Measurements from ENCODE around the gene PML. TPM values are rescaled to one million over a fixed set of nuclear protein-coding genes. Genes with fewer than 3 reads are reported as not detected.
A peak's percentile ranks its signal among the peaks of the same experiment; 100 is the strongest.

PML gene
- total and polyA plus RNA-seq, 4 donors: 8.2 to 15.2 (median 10.8) TPM

- no peak overlapping the region for H3K9ac ChIP-seq (ENCODE audit: low read depth in 1 of 2, low read length in 2 of 2)
- H3K36me3 ChIP-seq (ENCODE audit: control insufficient read depth in 4 of 4, insufficient read depth in 3 of 4, low read depth in 1 of 4, low read length in 3 of 4): peaks cover 0 to 38% (median 13%) of the 10 kb centered on the region in 4 donors
- DNase-seq (ENCODE audit: low spot score): peak; percentile 46
- WGBS: 82% methylated on average over 21 of the region's 21 CpGs
- no peak overlapping the region for H3K4me3 ChIP-seq (ENCODE audit: low read depth in 1 of 3, low read length in 3 of 3)
- no peak for TF ChIP-seq SP1 (IDR thresholded peaks at IDR 0.05)
- no peak for TF ChIP-seq HNF4G (IDR thresholded peaks at IDR 0.05)
- TF ChIP-seq NR2F2 (IDR thresholded peaks at IDR 0.05): no peak
- peak; percentile 72 to 86 for TF ChIP-seq RAD21 (IDR thresholded peaks at IDR 0.05)
- TF ChIP-seq FOXA1 (IDR thresholded peaks at IDR 0.05): no peak
- no peak for TF ChIP-seq REST (IDR thresholded peaks at IDR 0.05)
- no peak for TF ChIP-seq JUND (IDR thresholded peaks at IDR 0.05)
- TF ChIP-seq ATF3 (IDR thresholded peaks at IDR 0.05): no peak
- no peak for TF ChIP-seq FOXA2 (IDR thresholded peaks at IDR 0.05)
- TF ChIP-seq EGR1 (IDR thresholded peaks at IDR 0.05; ENCODE audit: low read depth in 2 of 2): no peak
- peak; percentile 56 for TF ChIP-seq CTCF (IDR thresholded peaks at IDR 0.05; ENCODE audit: low read depth, low read length, missing input control)
- no peaks in the 10 kb centered on the region for H3K4me1 ChIP-seq (ENCODE audit: control insufficient read depth in 4 of 4, insufficient read depth in 4 of 4, low read length in 3 of 4)
- H3K27ac ChIP-seq (ENCODE audit: low read depth in 1 of 2, low read length in 2 of 2): no peak overlapping the region
- H3K9me3 ChIP-seq (ENCODE audit: control insufficient read depth in 4 of 4, low read length in 3 of 4): no peaks in the 10 kb centered on the region
- no peaks in the 10 kb centered on the region for H3K27me3 ChIP-seq (ENCODE audit: control insufficient read depth in 4 of 4, insufficient read depth in 4 of 4, low read length in 3 of 4)
Observed at GRCh38 chr15:74036271-74037170, 42.0 kb downstream of the PML start.

- no peaks in the 10 kb centered on the region for H3K4me1 ChIP-seq (ENCODE audit: control insufficient read depth in 4 of 4, insufficient read depth in 4 of 4, low read length in 3 of 4)
- H3K27ac ChIP-seq (ENCODE audit: low read depth in 1 of 2, low read length in 2 of 2): no peak overlapping the region
- TF ChIP-seq ATF3 (IDR thresholded peaks at IDR 0.05) (no peak), RXRA (IDR thresholded peaks at IDR 0.05) (no peak), YY1 (IDR thresholded peaks at IDR 0.05) (no peak), SP1 (IDR thresholded peaks at IDR 0.05) (no peak), EGR1 (IDR thresholded peaks at IDR 0.05; ENCODE audit: low read depth in 2 of 2) (no peak), JUND (IDR thresholded peaks at IDR 0.05) (no peak), CTCF (IDR thresholded peaks at IDR 0.05; ENCODE audit: low read depth, low read length, missing input control) (no peak), HNF4G (IDR thresholded peaks at IDR 0.05) (no peak), TAF1 (conservative IDR thresholded peaks at IDR 0.05) (no peak), ZBTB33 (IDR thresholded peaks at IDR 0.05) (no peak), FOXA1 (IDR thresholded peaks at IDR 0.05) (no peak)
- DNase-seq (ENCODE audit: low spot score): no peak
- peaks cover 0 to 38% (median 13%) of the 10 kb centered on the region in 4 donors for H3K36me3 ChIP-seq (ENCODE audit: control insufficient read depth in 4 of 4, insufficient read depth in 3 of 4, low read depth in 1 of 4, low read length in 3 of 4)
- 90% methylated on average over 21 of the region's 21 CpGs for WGBS
- H3K27me3 ChIP-seq (ENCODE audit: control insufficient read depth in 4 of 4, insufficient read depth in 4 of 4, low read length in 3 of 4): no peaks in the 10 kb centered on the region
- H3K4me3 ChIP-seq (ENCODE audit: low read depth in 1 of 3, low read length in 3 of 3): no peak overlapping the region
- no peak overlapping the region for H3K9ac ChIP-seq (ENCODE audit: low read depth in 1 of 2, low read length in 2 of 2)
- no peaks in the 10 kb centered on the region for H3K9me3 ChIP-seq (ENCODE audit: control insufficient read depth in 4 of 4, low read length in 3 of 4)
Observed at GRCh38 chr15:74037171-74038117, 42.9 kb downstream of the PML start.

Measured in liver (tissue), 9 donors.